PC-3 (cell line): ENCODE results near the gene MOB1B.

Source experiments
- CTCF ChIP-seq: fragments of 300-600 bp; sonication (generic); conservative IDR thresholded peaks from 2 replicates; pipeline ENCODE4 v1.5.1; 2017; ENCODE audit warnings: antibody characterized with exemption, low read depth, mild to moderate bottlenecking, low read length
- EZH2 ChIP-seq: fragments of 300-600 bp; sonication (generic); IDR thresholded peaks from one replicate; pipeline ENCODE4 v1.6.1; 2017; ENCODE audit warnings: antibody characterized with exemption, mild to moderate bottlenecking, low read length; ENCODE audit not compliant: unreplicated experiment
- EZH2phosphoT487 ChIP-seq: fragments of 300-600 bp; sonication (generic); IDR thresholded peaks from 2 replicates; pipeline ENCODE4 v1.6.1; 2018; ENCODE audit warnings: mild to moderate bottlenecking, antibody characterized with exemption, low read length, borderline replicate concordance

DNA sequence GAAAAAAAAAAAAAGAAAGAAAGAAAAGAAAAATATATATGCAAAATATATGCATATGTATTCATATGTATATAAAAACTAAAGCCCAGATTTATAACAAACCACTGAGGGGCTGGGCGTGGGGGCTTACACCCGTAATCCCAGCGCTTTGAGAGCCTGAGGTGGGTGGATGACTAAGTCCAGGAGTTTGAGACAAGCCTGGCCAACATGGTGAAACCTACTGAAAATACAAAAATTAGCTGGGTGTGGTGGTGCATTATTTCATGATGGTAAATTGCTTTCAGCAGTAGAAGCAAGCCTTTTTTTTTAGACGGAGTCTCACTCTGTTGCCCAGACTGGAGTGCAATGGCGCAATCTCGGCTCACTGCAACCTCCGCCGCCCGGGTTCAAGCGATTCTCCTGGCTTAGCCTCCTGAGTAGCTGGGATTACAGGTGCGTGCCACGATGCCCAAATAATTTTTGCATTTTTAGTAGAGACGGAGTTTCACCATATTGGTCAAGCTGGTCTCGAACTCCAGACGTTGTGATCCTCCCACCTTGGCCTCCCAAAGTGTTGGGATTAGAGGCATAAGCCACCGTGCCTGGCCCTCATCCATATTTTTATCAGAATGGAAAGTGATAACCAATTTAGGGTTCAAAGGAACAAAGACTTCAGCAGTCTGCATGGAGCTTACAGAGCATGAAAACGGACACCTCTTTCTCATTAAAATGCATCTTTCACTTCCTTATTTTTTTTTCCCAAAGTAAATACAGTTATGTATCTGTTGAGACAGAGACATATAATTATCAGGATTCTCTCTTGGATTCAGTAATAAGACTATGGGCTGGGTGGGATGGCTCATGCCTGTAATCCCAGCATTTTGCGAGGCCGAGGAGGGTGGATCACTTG, 27.7 kb upstream of the MOB1B start:
- no peak for TF ChIP-seq CTCF
- no peak for TF ChIP-seq EZH2
- TF ChIP-seq EZH2phosphoT487: no peak
